IPS-15b (cell line): ENCODE data around the gene SLC25A21.
"Not testable (repeated sequence)": the region's sequence is repeated elsewhere in the genome, so short reads cannot be mapped to it uniquely, and the experiment has no call there.

Experiments used
- H3K27me3 ChIP-seq: one replicate; pipeline ENCODE4 v1.6.1; 2013; ENCODE audit warnings: low read length; ENCODE audit not compliant: control insufficient read depth, insufficient read depth
- H3K36me3 ChIP-seq: one replicate; pipeline ENCODE4 v1.6.1; 2013; ENCODE audit warnings: low read length; ENCODE audit not compliant: control insufficient read depth, insufficient read depth
- H3K4me1 ChIP-seq: one replicate; pipeline ENCODE4 v1.6.1; 2013; ENCODE audit warnings: mild to moderate bottlenecking, low read length; ENCODE audit not compliant: control insufficient read depth, insufficient read depth
- H3K4me3 ChIP-seq: one replicate; pipeline ENCODE4 v1.5.1; 2013; ENCODE audit warnings: low read depth, low read length
- H3K9ac ChIP-seq: one replicate; pipeline ENCODE4 v1.6.1; 2013; ENCODE audit warnings: low read depth, mild to moderate bottlenecking, low read length
- H3K9me3 ChIP-seq: one replicate; pipeline ENCODE4 v1.6.1; 2013; ENCODE audit warnings: mild to moderate bottlenecking, low read length; ENCODE audit not compliant: control insufficient read depth, insufficient read depth

The SLC25A21 gene

DNA sequence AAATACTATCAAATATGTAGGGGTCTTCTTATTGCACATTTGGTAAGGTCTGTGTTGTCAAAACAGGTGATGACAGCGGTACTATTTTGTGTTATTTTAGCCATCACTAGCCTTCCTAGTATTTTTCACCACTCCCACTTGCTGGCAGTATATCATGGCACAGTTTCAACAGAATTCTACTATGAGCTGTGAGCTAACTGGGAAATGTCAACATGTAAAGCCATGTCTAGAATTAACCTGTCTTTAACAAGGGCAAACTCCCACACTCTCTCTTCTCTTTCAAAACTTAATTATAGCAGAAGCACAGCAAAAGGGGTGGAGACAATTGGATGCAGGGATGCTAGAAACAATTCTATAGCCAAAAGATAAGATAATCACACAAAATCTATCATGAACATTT, 257.3 kb downstream of the SLC25A21 start:
- Histone ChIP-seq H3K9me3 (no peaks in the 10 kb centered on the region), H3K4me3 (no peak overlapping the region), H3K9ac (no peak overlapping the region), H3K4me1 (no peaks in the 10 kb centered on the region), H3K27me3 (no peaks in the 10 kb centered on the region), H3K36me3 (no peaks in the 10 kb centered on the region)

DNA sequence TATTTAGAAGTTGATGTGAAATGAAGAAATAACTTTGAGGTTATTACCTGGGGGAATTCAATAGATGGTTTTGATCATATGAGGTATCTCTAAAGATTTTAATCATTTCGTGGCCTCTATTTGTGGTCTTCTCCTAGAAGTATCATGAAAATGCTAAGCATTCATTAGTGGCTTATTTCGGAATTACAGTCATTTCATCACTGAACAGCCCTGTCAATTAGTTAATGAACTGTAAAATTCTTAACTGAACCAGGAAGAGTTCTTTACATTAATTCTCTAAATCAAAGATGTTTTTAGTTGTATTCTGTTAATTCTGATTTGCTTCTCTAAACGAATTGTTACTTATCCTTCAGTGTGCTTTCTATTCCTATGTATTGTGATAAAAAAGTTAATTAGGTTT, 261.8 kb downstream of the SLC25A21 start:
- Histone ChIP-seq H3K9ac (no peak overlapping the region), H3K27me3 (no peaks in the 10 kb centered on the region), H3K4me1 (no peaks in the 10 kb centered on the region), H3K9me3 (no peaks in the 10 kb centered on the region), H3K36me3 (no peaks in the 10 kb centered on the region), H3K4me3 (no peak overlapping the region)

DNA sequence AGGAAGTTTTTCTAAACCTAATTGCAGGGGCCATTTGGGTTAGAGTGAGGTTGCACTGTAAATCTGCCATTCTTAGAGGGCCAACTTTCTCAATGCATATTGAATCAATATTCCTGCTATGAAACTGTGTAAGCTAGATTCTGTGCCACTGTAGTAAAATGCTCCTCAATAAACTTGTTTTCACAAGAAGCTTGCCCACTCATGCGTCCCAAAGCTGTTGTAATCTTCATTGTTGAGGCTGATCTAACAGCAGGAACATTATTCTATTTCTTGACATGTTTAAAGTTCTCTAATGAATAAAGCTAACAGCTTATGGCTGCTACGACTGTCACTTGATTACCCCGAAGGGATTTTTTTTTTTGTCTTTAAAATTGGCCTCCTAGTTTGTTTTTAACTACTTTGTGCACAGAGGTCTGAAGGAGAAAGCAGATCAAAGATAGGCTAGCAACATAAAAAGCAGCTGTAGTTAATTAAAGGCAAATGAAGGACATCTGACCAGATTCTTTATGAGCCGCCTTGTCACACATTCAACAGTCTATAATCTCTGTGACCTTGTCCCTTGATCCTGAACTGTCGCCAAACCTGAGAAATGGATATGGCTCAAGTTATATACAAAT, 267.0 kb downstream of the SLC25A21 start:
- H3K9me3 ChIP-seq = no peaks in the 10 kb centered on the region

DNA sequence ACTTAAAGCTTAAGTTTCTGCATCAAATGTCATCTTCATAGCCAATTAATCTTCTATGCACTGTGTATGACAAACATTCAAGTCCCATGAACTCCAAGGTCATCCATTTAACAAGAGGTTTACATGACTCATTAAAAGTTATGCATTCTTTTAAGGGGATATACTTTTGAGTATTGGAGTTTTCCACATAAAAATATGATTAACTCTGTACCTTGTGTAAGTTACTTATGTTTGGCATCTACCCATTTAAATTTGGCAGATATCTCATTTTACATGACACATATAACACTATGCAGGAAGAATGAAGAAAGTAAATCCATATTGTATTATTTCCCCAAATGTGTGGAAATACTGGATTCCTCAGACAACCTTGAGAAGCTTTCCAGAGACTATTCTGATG, 270.5 kb downstream of the SLC25A21 start:
- Histone ChIP-seq H3K4me1 (no peaks in the 10 kb centered on the region), H3K9ac (no peak overlapping the region), H3K36me3 (no peaks in the 10 kb centered on the region), H3K4me3 (no peak overlapping the region), H3K27me3 (no peaks in the 10 kb centered on the region), H3K9me3 (no peaks in the 10 kb centered on the region)

More for the DNA sequence above, 267.0 kb downstream of the SLC25A21 start:
- Histone ChIP-seq H3K4me1 (no peaks in the 10 kb centered on the region), H3K27me3 (no peaks in the 10 kb centered on the region), H3K36me3 (no peaks in the 10 kb centered on the region), H3K4me3 (no peak overlapping the region), H3K9ac (no peak overlapping the region)

DNA sequence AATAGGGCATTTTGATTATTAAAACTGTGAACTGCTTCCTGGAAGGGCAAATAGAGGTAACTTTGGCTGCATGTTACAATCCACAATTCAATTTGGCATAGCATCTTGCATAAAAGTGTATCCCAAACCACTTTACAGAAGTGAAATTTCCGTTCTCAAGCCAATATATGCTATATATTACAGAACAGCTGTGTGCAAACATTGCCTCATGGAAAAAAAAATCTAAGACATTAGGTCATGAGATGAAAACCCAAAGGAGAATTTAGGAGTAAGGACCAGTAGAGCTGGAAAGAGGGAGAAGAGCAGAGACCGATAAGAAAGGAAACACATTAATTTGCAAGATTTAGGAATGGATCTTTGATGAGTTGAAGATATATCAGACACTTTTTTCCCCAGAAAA, 271.6 kb downstream of the SLC25A21 start:
- Histone ChIP-seq H3K4me3 (no peak overlapping the region), H3K36me3 (no peaks in the 10 kb centered on the region), H3K27me3 (no peaks in the 10 kb centered on the region), H3K9ac (no peak overlapping the region), H3K9me3 (no peaks in the 10 kb centered on the region), H3K4me1 (no peaks in the 10 kb centered on the region)

DNA sequence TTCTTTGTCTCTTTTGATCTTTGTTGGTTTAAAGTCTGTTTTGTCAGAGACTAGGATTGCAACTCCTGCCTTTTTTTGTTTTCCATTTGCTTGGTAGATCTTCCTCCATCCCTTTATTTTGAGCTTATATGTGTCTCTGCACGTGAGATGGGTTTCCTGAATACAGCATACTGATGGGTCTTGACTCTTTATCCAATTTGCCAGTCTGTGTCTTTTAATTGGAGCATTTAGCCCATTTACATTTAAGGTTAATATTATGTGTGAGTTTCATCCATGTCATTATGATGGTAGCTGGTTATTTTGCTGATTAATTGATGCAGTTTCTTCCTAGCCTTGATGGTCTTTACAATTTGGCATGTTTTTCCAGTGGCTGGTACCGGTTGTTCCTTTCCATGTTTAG, 276.1 kb downstream of the SLC25A21 start:
- H3K27me3 ChIP-seq, H3K4me3 ChIP-seq: not testable (repeated sequence)

DNA sequence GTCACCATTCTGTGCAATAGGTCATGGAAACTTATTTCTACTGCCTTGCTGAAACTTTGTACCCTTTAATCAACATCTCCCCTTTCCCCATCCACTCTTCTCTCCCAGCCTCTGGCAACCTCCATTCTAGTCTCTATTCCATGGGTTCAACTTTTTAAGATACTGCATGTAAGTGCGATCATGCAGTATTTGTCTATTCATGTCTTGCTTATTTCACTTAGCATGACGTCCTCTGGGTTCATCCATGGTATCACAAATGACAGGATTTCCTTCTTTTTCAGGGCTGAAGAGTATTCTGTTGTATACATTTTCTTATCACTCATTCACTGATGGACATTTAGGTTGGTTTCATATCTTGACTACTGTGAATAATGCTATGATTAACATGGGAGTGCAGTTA, 288.4 kb downstream of the SLC25A21 start:
- no peaks in the 10 kb centered on the region for H3K27me3 ChIP-seq
- no peak overlapping the region for H3K9ac ChIP-seq
- H3K4me1 ChIP-seq = no peaks in the 10 kb centered on the region
- H3K36me3 ChIP-seq = no peaks in the 10 kb centered on the region
- H3K9me3 ChIP-seq = no peaks in the 10 kb centered on the region
- H3K4me3 ChIP-seq = no peak overlapping the region

More for the DNA sequence above, 276.1 kb downstream of the SLC25A21 start:
- not testable (repeated sequence) for H3K9ac ChIP-seq, H3K4me1 ChIP-seq, H3K9me3 ChIP-seq, H3K36me3 ChIP-seq

DNA sequence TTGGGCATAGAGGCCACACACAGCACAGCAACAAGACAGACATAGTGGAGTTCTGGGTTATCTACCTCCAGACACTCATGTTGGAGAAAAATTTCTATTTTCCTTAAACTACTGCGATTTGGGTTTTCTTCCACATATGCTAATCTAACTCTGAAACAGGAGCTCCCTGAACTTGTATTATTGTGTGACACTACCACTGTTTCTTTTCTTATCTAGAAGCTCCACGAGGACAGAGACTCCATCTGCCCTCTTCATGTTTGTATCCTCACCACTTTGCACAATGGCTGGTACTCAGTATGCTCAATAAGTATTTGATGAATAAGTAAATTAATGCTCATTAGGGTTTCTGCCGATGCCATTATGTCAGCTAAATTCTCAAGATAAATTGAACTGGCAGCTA, 292.1 kb downstream of the SLC25A21 start:
- H3K4me3 ChIP-seq = no peak overlapping the region
- H3K9me3 ChIP-seq = no peaks in the 10 kb centered on the region
- no peaks in the 10 kb centered on the region for H3K36me3 ChIP-seq
- no peak overlapping the region for H3K9ac ChIP-seq
- no peaks in the 10 kb centered on the region for H3K27me3 ChIP-seq
- no peaks in the 10 kb centered on the region for H3K4me1 ChIP-seq

DNA sequence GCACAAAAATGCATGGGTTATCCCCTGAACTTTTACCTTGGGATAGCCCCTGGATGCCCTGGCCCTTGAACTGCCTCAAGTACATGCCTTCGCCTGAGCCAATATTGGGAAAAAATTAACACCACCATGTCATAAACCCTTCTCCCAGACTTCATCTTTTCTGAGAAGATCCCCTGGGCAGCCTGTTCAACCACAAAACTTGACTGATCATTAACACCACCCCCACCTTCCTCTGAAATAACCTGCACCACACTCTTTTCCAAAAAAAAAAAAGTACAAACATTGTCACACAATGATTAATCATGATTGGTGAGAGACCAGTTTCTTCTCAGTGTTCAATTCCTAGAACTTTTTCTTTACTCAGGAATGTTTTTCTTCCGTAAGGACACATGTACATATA, 292.8 kb downstream of the SLC25A21 start:
- Histone ChIP-seq H3K4me3 (no peak overlapping the region), H3K27me3 (no peaks in the 10 kb centered on the region), H3K36me3 (no peaks in the 10 kb centered on the region), H3K9me3 (no peaks in the 10 kb centered on the region), H3K4me1 (no peaks in the 10 kb centered on the region), H3K9ac (no peak overlapping the region)

DNA sequence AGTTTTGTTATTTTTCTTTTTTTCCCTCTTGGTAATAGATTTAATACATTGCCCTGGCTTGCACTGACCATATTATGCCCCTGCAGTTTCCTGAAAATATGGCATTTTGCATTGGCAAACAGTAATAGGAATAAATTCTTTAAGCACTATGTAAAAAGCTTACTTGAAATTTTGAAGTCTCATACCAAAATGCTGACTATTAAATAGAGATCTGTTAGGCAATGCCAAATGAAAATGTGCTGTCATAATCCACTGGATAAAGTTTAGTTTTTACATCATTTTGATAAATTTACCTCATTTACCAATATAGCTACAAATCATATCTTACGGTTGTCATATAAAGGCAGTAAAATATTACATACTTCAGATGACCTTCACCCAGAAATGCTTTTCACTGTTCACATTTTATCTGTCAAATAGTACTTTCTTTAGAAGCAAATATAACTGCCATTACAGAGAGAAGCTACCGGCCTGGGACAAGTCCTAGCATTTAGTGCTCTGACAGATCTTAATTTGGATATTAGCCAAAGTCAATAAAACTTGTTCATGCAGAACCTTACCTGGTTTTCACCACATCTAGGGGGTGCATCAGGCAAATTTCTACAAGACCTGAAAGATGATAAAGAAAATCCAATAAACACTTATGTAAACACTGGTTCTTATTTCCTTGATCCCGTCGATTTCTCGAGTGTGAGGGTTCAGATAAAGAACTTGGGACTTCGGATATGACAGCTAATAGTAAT, 297.8 kb downstream of the SLC25A21 start:
- Histone ChIP-seq H3K9ac (no peak overlapping the region), H3K4me1 (no peaks in the 10 kb centered on the region), H3K4me3 (no peak overlapping the region), H3K36me3 (no peaks in the 10 kb centered on the region), H3K27me3 (no peaks in the 10 kb centered on the region), H3K9me3 (no peaks in the 10 kb centered on the region)

DNA sequence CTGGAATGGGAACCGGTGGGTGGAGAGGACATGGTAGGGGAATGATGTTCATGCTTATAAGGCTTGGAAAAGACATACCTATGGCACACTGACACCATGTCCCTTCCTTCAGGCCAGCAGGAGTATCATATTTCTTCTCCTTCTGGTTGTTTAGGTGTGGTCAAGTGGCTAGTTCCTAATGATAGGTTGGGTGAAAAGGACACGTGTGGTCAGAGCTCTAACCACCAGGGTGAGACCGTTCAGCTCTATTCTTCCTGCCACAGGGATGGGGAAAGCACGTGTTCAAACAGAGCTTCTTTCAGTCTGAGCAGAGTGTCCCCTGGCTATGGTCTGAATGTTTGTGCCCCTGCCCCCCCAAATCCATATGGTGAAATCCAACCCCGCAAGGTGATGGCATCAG, 301.6 kb downstream of the SLC25A21 start:
- no peaks in the 10 kb centered on the region for H3K36me3 ChIP-seq
- H3K4me3 ChIP-seq = no peak overlapping the region
- H3K9ac ChIP-seq = no peak overlapping the region
- no peaks in the 10 kb centered on the region for H3K27me3 ChIP-seq
- H3K9me3 ChIP-seq = no peaks in the 10 kb centered on the region
- no peaks in the 10 kb centered on the region for H3K4me1 ChIP-seq

DNA sequence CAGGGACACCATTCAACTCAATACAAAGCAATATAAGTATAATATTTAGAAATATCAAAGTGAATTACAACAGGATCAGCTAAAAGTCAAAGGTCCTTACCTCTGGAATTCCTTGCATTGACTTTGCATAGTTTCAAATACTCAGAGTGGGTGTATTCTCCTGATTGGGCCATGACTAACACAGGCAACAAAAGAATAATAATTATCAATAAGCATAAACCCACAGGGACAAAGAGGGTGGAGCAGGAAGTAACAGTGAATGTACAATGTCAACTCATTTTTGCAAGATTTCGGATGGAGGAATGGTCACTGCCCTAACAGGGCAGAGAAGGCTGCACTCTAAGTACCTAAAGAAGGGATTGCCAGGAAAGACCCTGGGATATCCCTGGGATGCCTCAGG, 303.3 kb downstream of the SLC25A21 start:
- no peaks in the 10 kb centered on the region for H3K4me1 ChIP-seq
- no peak overlapping the region for H3K9ac ChIP-seq
- H3K27me3 ChIP-seq = no peaks in the 10 kb centered on the region
- H3K4me3 ChIP-seq = no peak overlapping the region
- no peaks in the 10 kb centered on the region for H3K36me3 ChIP-seq
- H3K9me3 ChIP-seq = no peaks in the 10 kb centered on the region
